Activated naive CD8-positive, alpha-beta T cell treated with anti-CD3 and anti-CD28 coated beads, Interleukin-2, amount 50 U/mL, for 16 hours (primary cell): Measurements from ENCODE around the gene PTPRD.
"Not testable (repeated sequence)": the region's sequence is repeated elsewhere in the genome, so short reads cannot be mapped to it uniquely, and the experiment has no call there.

Source experiments
- DNase-seq: peaks from one replicate; pipeline ENCODE4 v3.0.0-alpha.2; 2020; ENCODE audit warnings: low read depth, low spot score

Gene PTPRD

GRCh38 chr9:9337129-9337528, 1275.7 kb downstream of the PTPRD start:
- DNase-seq, result no peak

GRCh38 chr9:9326749-9327148, 1286.1 kb downstream of the PTPRD start:
- DNase-seq, result no peak

GRCh38 chr9:9319007-9319406, 1293.8 kb downstream of the PTPRD start:
- DNase-seq, result no peak

GRCh38 chr9:9310743-9311142, 1302.1 kb downstream of the PTPRD start:
- not testable (repeated sequence) for DNase-seq

GRCh38 chr9:9305600-9305999, 1307.2 kb downstream of the PTPRD start:
- DNase-seq, result no peak

- no peak for DNase-seq
Measured at GRCh38 chr9:9299134-9299533, 1313.7 kb downstream of the PTPRD start.

- DNase-seq, result no peak
Measured at GRCh38 chr9:9286001-9286400, 1326.8 kb downstream of the PTPRD start.

- DNase-seq, result no peak
Measured at GRCh38 chr9:9284201-9284600, 1328.6 kb downstream of the PTPRD start.

- no peak for DNase-seq
Measured at GRCh38 chr9:9283159-9283986, 1329.4 kb downstream of the PTPRD start.

GRCh38 chr9:9275601-9276000, 1337.2 kb downstream of the PTPRD start:
- no peak for DNase-seq

GRCh38 chr9:9257999-9258498, 1354.8 kb downstream of the PTPRD start:
- no peak for DNase-seq

GRCh38 chr9:9246726-9247125, 1366.1 kb downstream of the PTPRD start:
- no peak for DNase-seq

GRCh38 chr9:9231946-9232345, 1380.9 kb downstream of the PTPRD start:
- DNase-seq, result no peak

GRCh38 chr9:9229269-9229668, 1383.5 kb downstream of the PTPRD start:
- no peak for DNase-seq

- DNase-seq, result no peak
Measured at GRCh38 chr9:9223175-9223574, 1389.6 kb downstream of the PTPRD start.

- DNase-seq, result no peak
Measured at GRCh38 chr9:9222730-9223129, 1390.1 kb downstream of the PTPRD start.

- DNase-seq, result no peak
Measured at GRCh38 chr9:9216934-9217333, 1395.9 kb downstream of the PTPRD start.

GRCh38 chr9:9215050-9215449, 1397.8 kb downstream of the PTPRD start:
- DNase-seq, result no peak

- DNase-seq, result no peak
Measured at GRCh38 chr9:9214066-9214465, 1398.7 kb downstream of the PTPRD start.

GRCh38 chr9:9212963-9213362, 1399.8 kb downstream of the PTPRD start:
- DNase-seq, result no peak

GRCh38 chr9:9202276-9202675, 1410.5 kb downstream of the PTPRD start:
- no peak for DNase-seq

GRCh38 chr9:9186086-9186485, 1426.7 kb downstream of the PTPRD start:
- no peak for DNase-seq

- no peak for DNase-seq
Measured at GRCh38 chr9:9182431-9182830, 1430.4 kb downstream of the PTPRD start.

- no peak for DNase-seq
Measured at GRCh38 chr9:9177081-9177480, 1435.7 kb downstream of the PTPRD start.
